ENCODE results near the gene SLC66A2.

DNA sequence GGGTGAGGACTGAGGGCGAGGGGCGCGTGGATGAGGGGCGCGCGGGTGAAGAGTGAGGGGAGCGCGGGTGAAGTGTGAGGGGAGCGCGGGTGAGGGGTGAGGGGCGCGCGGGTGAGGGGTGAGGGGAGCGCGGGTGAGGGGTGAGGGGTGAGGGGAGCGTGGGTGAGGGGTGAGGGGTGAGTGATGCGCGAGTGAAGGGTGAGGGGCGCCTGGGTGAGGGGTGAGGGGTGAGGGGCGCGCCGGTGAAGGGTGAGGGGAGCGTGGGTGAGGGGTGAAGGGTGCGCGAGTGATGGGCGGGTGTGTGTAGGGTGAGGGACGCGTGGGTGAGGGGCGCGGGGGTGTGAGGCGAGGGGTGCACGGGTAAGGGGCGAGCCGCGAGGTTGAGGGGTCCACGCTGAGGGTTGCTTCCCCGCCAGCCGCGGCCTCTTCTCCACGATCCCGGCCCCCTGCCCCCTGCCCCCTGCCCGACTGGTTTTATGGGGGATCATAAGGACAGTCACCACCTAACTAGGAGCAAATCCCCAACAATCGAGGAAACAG, 1.1 kb upstream of the SLC66A2 start:
- TF ChIP-seq, protein P1, sequence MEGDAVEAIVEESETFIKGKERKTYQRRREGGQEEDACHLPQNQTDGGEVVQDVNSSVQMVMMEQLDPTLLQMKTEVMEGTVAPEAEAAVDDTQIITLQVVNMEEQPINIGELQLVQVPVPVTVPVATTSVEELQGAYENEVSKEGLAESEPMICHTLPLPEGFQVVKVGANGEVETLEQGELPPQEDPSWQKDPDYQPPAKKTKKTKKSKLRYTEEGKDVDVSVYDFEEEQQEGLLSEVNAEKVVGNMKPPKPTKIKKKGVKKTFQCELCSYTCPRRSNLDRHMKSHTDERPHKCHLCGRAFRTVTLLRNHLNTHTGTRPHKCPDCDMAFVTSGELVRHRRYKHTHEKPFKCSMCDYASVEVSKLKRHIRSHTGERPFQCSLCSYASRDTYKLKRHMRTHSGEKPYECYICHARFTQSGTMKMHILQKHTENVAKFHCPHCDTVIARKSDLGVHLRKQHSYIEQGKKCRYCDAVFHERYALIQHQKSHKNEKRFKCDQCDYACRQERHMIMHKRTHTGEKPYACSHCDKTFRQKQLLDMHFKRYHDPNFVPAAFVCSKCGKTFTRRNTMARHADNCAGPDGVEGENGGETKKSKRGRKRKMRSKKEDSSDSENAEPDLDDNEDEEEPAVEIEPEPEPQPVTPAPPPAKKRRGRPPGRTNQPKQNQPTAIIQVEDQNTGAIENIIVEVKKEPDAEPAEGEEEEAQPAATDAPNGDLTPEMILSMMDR (IDR thresholded peaks at IDR 0.05) = no peak
- TF ChIP-seq POLR2A (IDR thresholded peaks at IDR 0.05) = no peak

All from adrenal gland (tissue), 5 donors.